Esophagus squamous epithelium (tissue), 5 donors: ENCODE results near the gene IRX4. TPM values are rescaled to one million over a fixed set of nuclear protein-coding genes. Genes with fewer than 3 reads are reported as not detected.

ENCODE experiments used
- DNase-seq: peaks from one replicate; lab custom pipeline; 2025; lab: John Stamatoyannopoulos, UW
- H3K27ac ChIP-seq, 4 donors: fragments of 200-600 bp; sonication (generic); one replicate each; pipeline ENCODE4 v1.5.1; 2016 to 2019; ENCODE audit warnings: mild to moderate bottlenecking in 1 of 4
- H3K27me3 ChIP-seq, 4 donors: fragments of 200-600 bp; sonication (generic); 1 replicate in 3 of 4; 2 replicates in 1 of 4; pipeline versions ENCODE4 v1.5.1 to v1.6.0; 2017 to 2021; ENCODE audit warnings: antibody characterized with exemption in 1 of 4
- H3K36me3 ChIP-seq, 3 donors: fragments of 200-600 bp; sonication (generic); one replicate each; pipeline ENCODE4 v1.5.1; 2016 to 2019
- H3K4me1 ChIP-seq, 3 donors: fragments of 200-600 bp; sonication (generic); one replicate each; pipeline ENCODE4 v1.5.1; 2017 to 2019
- H3K4me3 ChIP-seq, 4 donors: fragments of 200-600 bp; sonication (generic); 1 replicate in 3 of 4; 2 replicates in 1 of 4; pipeline ENCODE4 v1.5.1; 2016 to 2019; ENCODE audit warnings: mild to moderate bottlenecking in 2 of 4, moderate library complexity in 1 of 4
- H3K9me3 ChIP-seq, 3 donors: fragments of 200-600 bp; sonication (generic); one replicate each; pipeline ENCODE4 v1.5.1; 2016 to 2019
- CTCF ChIP-seq, 6 experiments: fragments of 450-650 bp in 4 of 6; fragments of 200-600 bp in 2 of 6; sonication (generic) in 2 of 6; IDR thresholded peaks; one replicate each; pipeline ENCODE4 v1.5.1; 2016 to 2019; ENCODE audit warnings: antibody characterized with exemption in 6 of 6, mild to moderate bottlenecking in 4 of 6, moderate library complexity in 4 of 6
- POLR2A ChIP-seq, 4 donors: fragments of 450-650 bp; IDR thresholded peaks; one replicate each; pipeline ENCODE4 v1.6.1; 2017; ENCODE audit warnings: antibody characterized with exemption in 4 of 4, mild to moderate bottlenecking in 4 of 4, moderate library complexity in 3 of 4
- WGBS, 2 donors: methylation state at CpG; one replicate each; pipeline ENCODE4 v1.1.5; 2018; 5-methylcytosine and 5-hydroxymethylcytosine counted together
- intact Hi-C: fragments of 100-400 bp; cut with DNase I; formaldehyde crosslinking; loops from one replicate; pipeline ENCODE4 v1.15.0; 2022
- total RNA-seq, 4 donors: library from RNA; depleted of rRNA; stranded (reverse); fragments of >200 nt; gene quantifications; one replicate each; pipeline ENCODE4 v1.1.0, GENCODE V29; 2016
- donor health status: DM: yes; HTN: yes; CAD: no.

IRX4 gene
- total RNA-seq, 4 donors from 2014 or later: 22.1 to 36.2 (median 29.1) TPM

- Histone ChIP-seq H3K9me3 (no peaks in the 10 kb centered on the region), H3K4me1 (peaks cover 24 to 73% (median 29%) of the 10 kb centered on the region in 3 donors), H3K36me3 (peaks cover 0 to 25% (median 0%) of the 10 kb centered on the region in 3 donors), H3K27ac (peak overlapping the region; percentile 75 to 94 (median 82)), H3K4me3 (peak overlapping the region; percentile 52 to 64 (median 61)), H3K27me3 (peaks cover 0 to 100% (median 16%) of the 10 kb centered on the region in 4 donors)
- no peak for DNase-seq
- 0% methylated on average over 1 to 3 of the region's 78 CpGs for WGBS, 2 donors
- TF ChIP-seq CTCF (IDR thresholded peaks at IDR 0.05): peak in 3 of 6 experiments; percentile 23 to 59 (median 43)
- peak in 1 of 4 donors; percentile 15 for TF ChIP-seq POLR2A (IDR thresholded peaks at IDR 0.05)
- intact Hi-C loops: no loop called here
Measured at GRCh38 chr5:1883120-1883924, 597 bp upstream of the IRX4 start.

DNA sequence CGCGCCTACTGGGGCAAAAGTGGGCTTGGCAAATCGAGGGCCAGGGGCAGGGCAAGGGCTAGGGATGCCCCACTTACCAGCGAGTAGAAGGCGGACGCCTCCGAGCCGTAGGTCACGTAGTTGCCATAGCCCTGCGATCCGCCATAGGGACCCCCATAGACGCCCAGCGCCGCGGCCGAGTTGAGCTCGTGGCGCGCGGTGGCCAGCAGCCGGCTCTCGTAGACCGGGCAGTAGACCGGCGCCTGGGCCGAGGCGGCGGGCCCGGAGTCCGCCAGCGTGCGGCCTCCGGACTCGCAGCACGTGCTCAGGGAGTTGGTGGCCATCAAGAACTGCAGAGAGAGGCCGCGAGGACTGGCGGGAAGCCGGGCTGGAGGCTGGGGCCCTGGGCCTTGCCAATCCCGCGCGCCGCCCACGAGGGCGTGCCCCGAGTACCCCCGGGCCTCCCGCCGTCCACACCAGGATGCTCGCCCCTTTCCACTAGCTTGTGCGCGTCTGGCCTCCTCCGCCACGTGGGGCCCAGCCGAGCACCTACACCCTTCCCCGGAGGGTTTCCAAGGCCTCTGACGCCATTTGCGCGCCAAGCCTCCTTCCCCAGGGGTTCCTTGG is 891 bp downstream of the IRX4 start:
- intact Hi-C loops: no loop called here
- DNase-seq: no peak
- H3K36me3 ChIP-seq: peaks cover 0 to 38% (median 0%) of the 10 kb centered on the region in 3 donors
- 55 to 61% methylated on average over 6 to 8 of the region's 59 CpGs for WGBS, 2 donors
- TF ChIP-seq POLR2A (IDR thresholded peaks at IDR 0.05): no peak
- H3K9me3 ChIP-seq: no peaks in the 10 kb centered on the region
- peaks cover 20 to 64% (median 21%) of the 10 kb centered on the region in 3 donors for H3K4me1 ChIP-seq
- peaks cover 6 to 100% (median 13%) of the 10 kb centered on the region in 4 donors for H3K27me3 ChIP-seq
- H3K4me3 ChIP-seq: peak overlapping the region; percentile 52 to 64 (median 61)
- H3K27ac ChIP-seq: peak overlapping the region in 2 of 4 donors; percentile 89 to 94

- Histone ChIP-seq H3K27ac (peak overlapping the region in 1 of 4 donors; percentile 89), H3K9me3 (no peaks in the 10 kb centered on the region), H3K27me3 (peaks cover 6 to 100% (median 19%) of the 10 kb centered on the region in 4 donors), H3K4me1 (peaks cover 20 to 64% (median 28%) of the 10 kb centered on the region in 3 donors), H3K4me3 (no peak overlapping the region), H3K36me3 (peaks cover 0 to 38% (median 0%) of the 10 kb centered on the region in 3 donors)
- TF ChIP-seq POLR2A (IDR thresholded peaks at IDR 0.05) (no peak), CTCF (IDR thresholded peaks at IDR 0.05) (no peak)
- intact Hi-C loops: no loop called here
- no peak for DNase-seq
- WGBS, 2 donors: 21 to 32% methylated on average over 8 to 10 of the region's 10 CpGs
Measured at GRCh38 chr5:1881098-1881572, 1.6 kb downstream of the IRX4 start.

- WGBS, 2 donors: 28 to 53% methylated on average over 9 to 12 of the region's 19 CpGs
- no peak for TF ChIP-seq POLR2A (IDR thresholded peaks at IDR 0.05)
- no peak for TF ChIP-seq CTCF (IDR thresholded peaks at IDR 0.05)
- Histone ChIP-seq H3K4me1 (peaks cover 22 to 64% (median 35%) of the 10 kb centered on the region in 3 donors), H3K36me3 (peaks cover 0 to 38% (median 0%) of the 10 kb centered on the region in 3 donors), H3K27me3 (peaks cover 13 to 100% (median 25%) of the 10 kb centered on the region in 4 donors), H3K4me3 (no peak overlapping the region), H3K9me3 (no peaks in the 10 kb centered on the region), H3K27ac (no peak overlapping the region)
- no peak for DNase-seq
- intact Hi-C loops: no loop called here
Measured at GRCh38 chr5:1880377-1881025, 2.2 kb downstream of the IRX4 start.
